ENCODE data around the gene AEBP2.

Gene AEBP2

DNA sequence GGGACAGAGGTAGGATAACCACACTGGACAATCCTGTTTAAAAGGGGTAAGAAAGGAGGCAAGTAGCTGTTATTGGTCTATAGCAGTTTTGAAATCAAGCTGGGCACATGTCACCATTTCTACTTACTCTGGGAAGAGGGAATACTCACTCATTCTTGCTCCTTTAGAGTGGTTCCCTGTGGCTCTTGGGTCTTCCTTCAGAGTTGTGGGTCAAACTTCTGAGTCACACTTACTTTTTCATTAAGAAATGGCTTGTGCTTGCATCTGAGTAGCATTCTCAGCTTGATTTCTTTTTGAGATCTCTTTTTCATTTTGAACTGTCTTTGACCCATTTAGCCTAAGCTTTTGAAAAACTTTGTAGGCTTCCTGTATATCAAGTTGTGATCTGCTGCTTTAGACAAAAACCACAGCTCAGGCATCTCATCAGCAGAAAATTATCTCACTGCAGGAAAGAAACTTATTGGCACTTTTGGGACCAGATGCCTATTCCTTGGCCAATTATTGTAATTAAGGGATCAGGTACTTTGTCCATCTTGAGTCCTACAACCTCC, 122.2 kb downstream of the AEBP2 start:
- DNase-seq = no peak

Measured in suppressor macrophage (primary cell).